Heart right ventricle (tissue), 16 donors: ENCODE measurements around the gene FBLN2. TPM values are rescaled to one million over a fixed set of nuclear protein-coding genes. Genes with fewer than 3 reads are reported as not detected.

Source experiments
- ATAC-seq, 8 donors: fragments of 200-7000 bp; cut with Tn5 transposase; one replicate each; pipeline ENCODE4 v1.9.1; 2020; ENCODE audit warnings: mild to moderate bottlenecking in 8 of 8, moderate library complexity in 8 of 8, moderate number of reproducible peaks in 1 of 8
- DNase-seq, 2 donors: peaks; one replicate each; pipeline ENCODE4 v3.0.0-alpha.2; 2020
- H3K27ac ChIP-seq, 10 donors: fragments of 200-600 bp; sonication (generic) in 2 of 10; one replicate each; pipeline versions ENCODE4 v1.5.0 to v1.8.0; 2020 to 2022; ENCODE audit warnings: mild to moderate bottlenecking in 3 of 10
- H3K27me3 ChIP-seq, 7 donors: fragments of 200-600 bp; one replicate each; pipeline ENCODE4 v1.8.0; 2021 to 2022; ENCODE audit warnings: mild to moderate bottlenecking in 2 of 7
- H3K36me3 ChIP-seq, 9 donors: fragments of 200-600 bp; sonication (generic) in 1 of 9; one replicate each; pipeline versions ENCODE4 v1.5.0 to v1.8.0; 2020 to 2022; ENCODE audit warnings: mild to moderate bottlenecking in 2 of 9
- H3K4me1 ChIP-seq, 9 donors: fragments of 200-600 bp; sonication (generic) in 1 of 9; one replicate each; pipeline versions ENCODE4 v1.5.0 to v1.8.0; 2020 to 2022; ENCODE audit warnings: mild to moderate bottlenecking in 4 of 9
- H3K4me3 ChIP-seq, 10 donors: fragments of 200-600 bp; sonication (generic) in 2 of 10; one replicate each; pipeline versions ENCODE4 v1.5.0 to v1.8.0; 2020 to 2022; ENCODE audit warnings: mild to moderate bottlenecking in 7 of 10, moderate library complexity in 2 of 10
- H3K9me3 ChIP-seq, 11 donors: fragments of 200-600 bp in 10 of 11; sonication (generic) in 2 of 11; one replicate each; pipeline versions ENCODE4 v1.5.0 to v1.8.0; 2013 to 2022; ENCODE audit warnings: mild to moderate bottlenecking in 2 of 11, control low read depth in 1 of 11, moderate library complexity in 1 of 11
- WGBS, 2 donors: extraction: QIAGEN DNeasy Blood & Tissue Kit; methylation state at CpG; one replicate each; pipeline ENCODE4 v1.1.7; 2013; ENCODE audit warnings: inconsistent platforms in 1 of 2; 5-methylcytosine and 5-hydroxymethylcytosine counted together
- intact Hi-C, 10 donors: fragments of 100-400 bp; cut with DNase I; formaldehyde crosslinking; loops; one replicate each; pipeline versions ENCODE4 v1.11.1 to v1.14.2; 2022
- polyA plus RNA-seq, 2 donors: library from polyadenylated mRNA; stranded (reverse); fragments of 200-250 nt; gene quantifications; one replicate each; pipeline ENCODE4 v1.2.3, GENCODE V29; 2013
- total RNA-seq, 10 donors: library from RNA; stranded (reverse); fragmentation: NEBNext Ultra II Directional in 3 of 10; extraction: Animal tissue kit (Norgen Biotek cat#: 25700) in 3 of 10; gene quantifications; one replicate each; pipeline versions ENCODE4 v1.2.1 to v1.2.4, GENCODE V29; 2021 to 2023
- TF ChIP-seq, protein P1 (sequence below), 9 donors: fragments of 200-600 bp; sonication (generic) in 2 of 9; IDR thresholded peaks; one replicate each; pipeline versions ENCODE4 v1.5.0 to v1.8.0; 2021 to 2022; ENCODE audit warnings: antibody characterized with exemption in 9 of 9, mild to moderate bottlenecking in 5 of 9, moderate library complexity in 1 of 9
- donor health status: Arrhythmogenic right ventricular cardiomyopathy.
- donor health status: ischemic (EF 13 %, LVEDD 7.1; RV severe dilation, severe dysfunction).
- donor health status: healthy with polysubstance abuse.
- donor health status: DM: no; HTN: yes; CAD: no.
- donor health status: DM: no; HTN: no; CAD: no.
- donor health status: ischemic (EF 25% LVEDD 6.9; RV normal size, moderate dysfunction).
- donor health status: ischemic (EF 25% LVEDD 5.7; RV mildly dilated, moderate dysfunction).
- donor health status: healthy.
- donor health status: DM: yes; HTN: yes; CAD: no.
- donor health status: Ischemic cardiomyopathy.
- donor health status: ischemic (EF 35%, LVEDD 5.7; RV mildly dilated, moderate dysfunction).
- donor health status: nonischemic (EF 11% LVEDD 7.7; RV severe dilation, severe dysfunction).
- donor health status: DM: yes; HTN: yes; CAD: no.
- donor health status: PGD.
- donor health status: ischemic (EF 29% LVEDD 5.4; RV normal size, mild dysfunction).
- donor health status: nonischemic (EF 23%, LVEDD 6.1; RV moderate dilation, normal function).

Gene FBLN2
- total and polyA plus RNA-seq, 12 donors, result 20.7 to 78.9 (median 47.0) TPM

GRCh38 chr3:13550423-13550690, 1.4 kb downstream of the FBLN2 start:
- TF ChIP-seq, protein P1, sequence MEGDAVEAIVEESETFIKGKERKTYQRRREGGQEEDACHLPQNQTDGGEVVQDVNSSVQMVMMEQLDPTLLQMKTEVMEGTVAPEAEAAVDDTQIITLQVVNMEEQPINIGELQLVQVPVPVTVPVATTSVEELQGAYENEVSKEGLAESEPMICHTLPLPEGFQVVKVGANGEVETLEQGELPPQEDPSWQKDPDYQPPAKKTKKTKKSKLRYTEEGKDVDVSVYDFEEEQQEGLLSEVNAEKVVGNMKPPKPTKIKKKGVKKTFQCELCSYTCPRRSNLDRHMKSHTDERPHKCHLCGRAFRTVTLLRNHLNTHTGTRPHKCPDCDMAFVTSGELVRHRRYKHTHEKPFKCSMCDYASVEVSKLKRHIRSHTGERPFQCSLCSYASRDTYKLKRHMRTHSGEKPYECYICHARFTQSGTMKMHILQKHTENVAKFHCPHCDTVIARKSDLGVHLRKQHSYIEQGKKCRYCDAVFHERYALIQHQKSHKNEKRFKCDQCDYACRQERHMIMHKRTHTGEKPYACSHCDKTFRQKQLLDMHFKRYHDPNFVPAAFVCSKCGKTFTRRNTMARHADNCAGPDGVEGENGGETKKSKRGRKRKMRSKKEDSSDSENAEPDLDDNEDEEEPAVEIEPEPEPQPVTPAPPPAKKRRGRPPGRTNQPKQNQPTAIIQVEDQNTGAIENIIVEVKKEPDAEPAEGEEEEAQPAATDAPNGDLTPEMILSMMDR (IDR thresholded peaks at IDR 0.05), result no peak
- intact Hi-C loops, result no loop called here
- WGBS, 2 donors, result 49 to 71% methylated on average over 2 of the region's 2 CpGs
- Histone ChIP-seq H3K9me3 (no peaks in the 10 kb centered on the region), H3K27me3 (peaks cover 0 to 35% (median 17%) of the 10 kb centered on the region in 7 donors), H3K27ac (peak overlapping the region in 6 of 10 donors; percentile 61 to 90 (median 70)), H3K4me3 (peak overlapping the region in 9 of 10 donors; percentile 34 to 55 (median 52)), H3K36me3 (no peaks in the 10 kb centered on the region), H3K4me1 (peaks cover 14 to 78% (median 31%) of the 10 kb centered on the region in 9 donors)
- no peak for DNase-seq
- no peak for ATAC-seq

DNA sequence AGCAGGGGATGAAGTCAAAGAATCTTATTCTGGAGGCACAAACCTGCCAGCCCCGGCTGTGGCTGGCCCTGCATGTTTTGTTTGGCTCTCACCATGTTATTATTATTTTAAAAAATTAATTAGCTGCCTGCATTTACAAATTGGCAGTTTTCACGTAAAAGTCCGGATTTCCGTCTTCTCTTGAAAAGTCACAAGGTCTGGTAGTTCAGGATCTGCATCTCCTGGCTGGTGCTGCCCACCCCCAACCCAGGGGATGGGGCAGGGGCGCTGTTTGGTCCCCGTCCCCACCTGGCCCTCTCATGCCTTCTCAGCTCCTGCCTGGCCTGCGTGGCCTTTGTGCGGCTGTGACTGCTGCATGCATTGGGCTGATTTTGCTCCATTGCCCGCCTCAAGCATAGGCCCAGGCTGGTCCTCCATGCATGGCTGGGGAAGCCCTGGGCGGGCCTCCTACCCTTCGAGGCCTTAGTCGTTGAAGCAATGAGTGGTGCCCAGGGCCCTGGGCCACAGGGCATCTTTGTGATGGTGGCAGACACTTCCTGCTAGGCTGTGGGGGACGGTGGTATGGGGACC, 2.0 kb downstream of the FBLN2 start:
- Histone ChIP-seq H3K36me3 (no peaks in the 10 kb centered on the region), H3K9me3 (no peaks in the 10 kb centered on the region), H3K27ac (peak overlapping the region in 6 of 10 donors; percentile 27 to 90 (median 70)), H3K4me3 (peak overlapping the region in 9 of 10 donors; percentile 34 to 55 (median 52)), H3K27me3 (peaks cover 0 to 35% (median 17%) of the 10 kb centered on the region in 7 donors), H3K4me1 (peaks cover 14 to 80% (median 31%) of the 10 kb centered on the region in 9 donors)
- TF ChIP-seq, protein P1 (IDR thresholded peaks at IDR 0.05), result no peak
- intact Hi-C loops, result no loop called here
- DNase-seq (no peak), ATAC-seq (no peak)
- WGBS, 2 donors, result 68 to 71% methylated on average over 13 of the region's 13 CpGs

DNA sequence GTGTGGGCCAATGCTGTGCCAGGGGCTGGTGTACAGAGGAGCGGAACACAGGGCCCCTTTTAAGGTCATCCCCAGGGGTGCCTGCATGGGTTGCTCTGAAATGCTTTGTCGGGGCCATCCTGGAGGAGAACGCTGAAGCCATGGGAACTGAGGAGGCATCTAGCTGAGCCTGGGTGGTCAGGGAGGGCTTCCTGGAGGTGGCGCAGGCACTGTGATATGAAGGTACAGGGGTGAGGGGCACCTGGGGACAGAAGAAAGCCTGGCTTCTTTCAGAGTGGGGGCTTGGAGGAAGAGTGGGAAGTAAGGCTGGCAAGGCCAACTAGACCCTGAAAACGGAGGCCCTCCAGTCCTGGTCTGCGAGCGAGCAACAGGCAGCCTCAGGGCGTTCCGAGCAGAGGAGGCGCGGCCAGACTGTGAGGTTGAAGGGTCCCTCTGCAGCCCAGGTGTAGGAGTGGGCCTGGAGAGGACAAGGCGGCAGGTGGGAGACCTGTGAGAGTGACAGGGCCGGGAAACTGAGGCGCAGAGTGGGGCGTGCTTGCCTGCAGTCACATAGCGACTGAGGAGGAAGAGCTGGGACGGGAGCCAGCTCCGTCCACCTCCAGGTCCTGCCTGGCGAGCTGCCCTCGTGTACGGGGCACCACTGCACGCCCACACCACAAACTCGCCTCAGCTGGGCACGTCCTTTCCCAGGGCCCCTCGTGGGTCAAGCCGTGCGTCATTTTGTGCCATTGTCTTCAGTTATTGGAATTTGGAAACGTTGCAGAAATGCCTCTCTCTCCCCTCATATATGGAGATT, 4.1 kb downstream of the FBLN2 start:
- peak overlapping the region in 7 of 10 donors; percentile 1 to 53 (median 21) for H3K4me3 ChIP-seq
- intact Hi-C loops, result no loop called here
- no peaks in the 10 kb centered on the region for H3K9me3 ChIP-seq
- H3K27me3 ChIP-seq, result peaks cover 0 to 27% (median 10%) of the 10 kb centered on the region in 7 donors
- no peaks in the 10 kb centered on the region for H3K36me3 ChIP-seq
- DNase-seq (no peak), ATAC-seq (peak in 4 of 8 donors; percentile 11 to 36 (median 24))
- peaks cover 0 to 79% (median 23%) of the 10 kb centered on the region in 9 donors for H3K4me1 ChIP-seq
- TF ChIP-seq, protein P1 (IDR thresholded peaks at IDR 0.05), result no peak
- H3K27ac ChIP-seq, result peak overlapping the region in 7 of 10 donors; percentile 10 to 65 (median 49)
- WGBS, 2 donors, result 62 to 70% methylated on average over 28 of the region's 28 CpGs

DNA sequence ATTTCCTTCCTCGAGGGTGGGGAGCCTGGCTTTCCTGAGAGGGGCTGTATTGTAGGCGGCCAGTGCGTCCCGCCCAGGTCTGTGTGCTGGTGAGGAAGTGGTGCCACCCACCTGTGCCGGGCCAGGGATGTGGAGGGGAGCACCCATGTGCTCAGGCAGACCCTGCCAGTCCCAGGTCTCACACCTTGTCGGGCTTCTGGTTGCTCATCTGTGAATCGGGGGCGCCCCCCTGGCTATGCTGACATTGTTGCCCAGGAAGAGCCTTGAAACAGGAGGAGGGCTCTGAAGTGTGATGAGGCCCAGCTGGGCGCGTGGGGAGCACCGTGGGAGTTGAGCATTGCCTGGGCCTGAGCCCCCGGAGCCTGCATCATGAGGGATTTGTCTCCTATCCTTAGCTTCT, 4.8 kb downstream of the FBLN2 start:
- Histone ChIP-seq H3K27ac (peak overlapping the region in 8 of 10 donors; percentile 20 to 65 (median 44)), H3K4me1 (peaks cover 0 to 73% (median 16%) of the 10 kb centered on the region in 9 donors), H3K36me3 (no peaks in the 10 kb centered on the region), H3K4me3 (peak overlapping the region in 2 of 10 donors; percentile 11 to 53), H3K9me3 (no peaks in the 10 kb centered on the region), H3K27me3 (peaks cover 0 to 20% (median 4%) of the 10 kb centered on the region in 7 donors)
- intact Hi-C loops, result no loop called here
- DNase-seq (no peak), ATAC-seq (peak in 3 of 8 donors; percentile 17 to 42 (median 38))
- 60 to 65% methylated on average over 12 of the region's 12 CpGs for whole genome bisulfite sequencing, 2 donors
- TF ChIP-seq, protein P1 (IDR thresholded peaks at IDR 0.05), result no peak
